Calu3 (cell line): ENCODE data around the gene SV2C. TPM values are rescaled to one million over a fixed set of nuclear protein-coding genes. Genes with fewer than 3 reads are reported as not detected.

Experiments used
- BruUV-seq: library from RNA; stranded (reverse); fragments of 400-500 nt; replicated peaks from 2 replicates; lab custom pipeline; 2021; lab: Mats Ljungman, UMichigan
- CTCF ChIA-PET: fragments of 300-600 bp; sonication (Branson Sonifier 250); formaldehyde crosslinking; loops from one replicate; lab custom pipeline; 2022; ENCODE audit warnings: antibody characterized with exemption; lab: Charles Lee
- DNase-seq: peaks from one replicate; pipeline ENCODE4 v3.0.0; 2022
- H3K27ac Mint-ChIP-seq: one replicate; pipeline ENCODE4 v1.8.0; 2022; ENCODE audit warnings: mixed read lengths; ENCODE audit not compliant: unreplicated experiment
- H3K27me3 Mint-ChIP-seq: one replicate; pipeline ENCODE4 v1.8.0; 2022; ENCODE audit warnings: mixed read lengths; ENCODE audit not compliant: unreplicated experiment
- H3K36me3 Mint-ChIP-seq: one replicate; pipeline ENCODE4 v1.8.0; 2022; ENCODE audit warnings: mild to moderate bottlenecking, moderate library complexity, mixed read lengths; ENCODE audit not compliant: insufficient read depth, unreplicated experiment
- H3K4me1 Mint-ChIP-seq: one replicate; pipeline ENCODE4 v1.8.0; 2022; ENCODE audit warnings: mild to moderate bottlenecking, low read depth, mixed read lengths; ENCODE audit not compliant: unreplicated experiment
- H3K4me3 Mint-ChIP-seq: one replicate; pipeline ENCODE4 v1.8.0; 2022; ENCODE audit warnings: mild to moderate bottlenecking, low read depth, moderate library complexity, mixed read lengths; ENCODE audit not compliant: unreplicated experiment
- H3K9me3 Mint-ChIP-seq: one replicate; pipeline ENCODE4 v1.8.0; 2022; ENCODE audit warnings: low read depth, mixed read lengths; ENCODE audit not compliant: unreplicated experiment
- CTCF ChIP-seq: fragments of 200-600 bp; IDR thresholded peaks from one replicate; pipeline ENCODE4 v1.8.0; 2022; ENCODE audit warnings: antibody characterized with exemption; ENCODE audit not compliant: unreplicated experiment
- intact Hi-C: fragments of 100-400 bp; cut with micrococcal nuclease; formaldehyde crosslinking; loops from one replicate; pipeline ENCODE4 v1.10.0; 2022; ENCODE audit not compliant: unreplicated experiment
- total RNA-seq: library from RNA; stranded (reverse); gene quantifications from 2 replicates; pipeline ENCODE4 v1.2.3, GENCODE V29; 2022

SV2C gene
- total RNA-seq, 1 experiment from 2014 or later, result 0.90 TPM

- Mint-ChIP-seq H3K9me3 (no peaks in the 10 kb centered on the region), H3K27ac (no peak overlapping the region), H3K4me3 (no peak overlapping the region), H3K4me1 (peaks cover 9% of the 10 kb centered on the region), H3K36me3 (no peaks in the 10 kb centered on the region), H3K27me3 (no peaks in the 10 kb centered on the region)
- DNase-seq, result peak; percentile 79
- no TSS peak for BruUV-seq
- CTCF ChIA-PET, result interaction anchor here (0.6 to 1.1 kb wide), 7 partner anchors 29 to 442 kb away, joined by 3 to 11 read pairs (median 5); no protein-coding TSS in a partner anchor
- peak; percentile 70 for TF ChIP-seq CTCF
- intact Hi-C loops, result loop anchor here (1.0 to 2.0 kb wide), 3 partner anchors 65 to 245 kb away; partner anchors contain the start of gene IQGAP2
Measured at GRCh38 chr5:76337953-76338451, 254.8 kb downstream of the SV2C start.

- intact Hi-C loops, result loop anchor here (2.0 kb wide), 1 partner anchor 243 kb away; no protein-coding TSS in a partner anchor
Measured at GRCh38 chr5:76339919-76340318, 256.7 kb downstream of the SV2C start.

GRCh38 chr5:76341651-76342334 is 258.6 kb downstream of the SV2C start:
- no peaks in the 10 kb centered on the region for H3K27me3 Mint-ChIP-seq
- H3K36me3 Mint-ChIP-seq, result no peaks in the 10 kb centered on the region
- CTCF ChIA-PET, result interaction anchor here (0.6 to 1.1 kb wide), 4 partner anchors 10 to 1476 kb away, joined by 3 to 8 read pairs (median 4); partner anchors contain the start of gene FAM169A
- peaks cover 9% of the 10 kb centered on the region for H3K4me1 Mint-ChIP-seq
- intact Hi-C loops, result no loop called here
- BruUV-seq, result no TSS peak
- no peak overlapping the region for H3K4me3 Mint-ChIP-seq
- no peak overlapping the region for H3K27ac Mint-ChIP-seq
- H3K9me3 Mint-ChIP-seq, result no peaks in the 10 kb centered on the region
- DNase-seq, result no peak
- no peak for TF ChIP-seq CTCF

More at GRCh38 chr5:76339919-76340318, 256.7 kb downstream of the SV2C start:
- Mint-ChIP-seq H3K9me3 (no peaks in the 10 kb centered on the region), H3K4me1 (peaks cover 9% of the 10 kb centered on the region), H3K27ac (no peak overlapping the region), H3K27me3 (no peaks in the 10 kb centered on the region), H3K4me3 (no peak overlapping the region), H3K36me3 (no peaks in the 10 kb centered on the region)
- BruUV-seq, result no TSS peak
- no peak for DNase-seq
- no peak for TF ChIP-seq CTCF
- CTCF ChIA-PET, result no interaction called here

- H3K9me3 Mint-ChIP-seq, result no peaks in the 10 kb centered on the region
- H3K36me3 Mint-ChIP-seq, result no peaks in the 10 kb centered on the region
- no peak for TF ChIP-seq CTCF
- DNase-seq, result no peak
- H3K27ac Mint-ChIP-seq, result no peak overlapping the region
- intact Hi-C loops, result no loop called here
- no peak overlapping the region for H3K4me3 Mint-ChIP-seq
- no peaks in the 10 kb centered on the region for H3K27me3 Mint-ChIP-seq
- H3K4me1 Mint-ChIP-seq, result peaks cover 9% of the 10 kb centered on the region
- BruUV-seq, result no TSS peak
- CTCF ChIA-PET, result interaction anchor here (0.5 to 1.1 kb wide), 2 partner anchors 77 to 116 kb away, joined by 3 read pairs; no protein-coding TSS in a partner anchor
Measured at GRCh38 chr5:76342474-76342873, 259.3 kb downstream of the SV2C start.
